Bronchial epithelial cell (primary cell): ENCODE results near the gene PRRT1. TPM values are rescaled to one million over a fixed set of nuclear protein-coding genes. Genes with fewer than 3 reads are reported as not detected.
"Not testable (repeated sequence)": the region's sequence is repeated elsewhere in the genome, so short reads cannot be mapped to it uniquely, and the experiment has no call there.

Source experiments
- DNase-seq: peaks from one replicate; pipeline ENCODE4 v3.0.0-alpha.2; 2010; ENCODE audit warnings: low read depth
- FAIRE-seq: peaks from 2 replicates; lab custom pipeline; 2011; peaks lifted over from hg19 to GRCh38; lab: Jason Lieb, UNC
- H3K27me3 ChIP-seq: 2 replicates; pipeline ENCODE4 v1.5.1; 2011; ENCODE audit warnings: low read length; ENCODE audit not compliant: control insufficient read depth, insufficient read depth
- H3K36me3 ChIP-seq: 2 replicates; pipeline ENCODE4 v1.5.1; 2011; ENCODE audit warnings: low read length; ENCODE audit not compliant: control insufficient read depth, insufficient read depth
- H3K4me3 ChIP-seq: 2 replicates; pipeline ENCODE4 v1.5.1; 2011; ENCODE audit warnings: mild to moderate bottlenecking, low read depth, low read length, control low read depth
- CTCF ChIP-seq: IDR thresholded peaks from 2 replicates; pipeline ENCODE4 v1.5.1; 2011; ENCODE audit warnings: mild to moderate bottlenecking, moderate library complexity, low read length, control low read depth, inconsistent platforms; ENCODE audit not compliant: insufficient read depth, severe bottlenecking
- total RNA-seq: library from RNA; depleted of rRNA; stranded (reverse); fragments of >200 nt; gene quantifications from 2 replicates; pipeline ENCODE4 v1.2.1, GENCODE V29; 2014

The PRRT1 gene
- total RNA-seq, 1 donor from 2014 or later: not detected

GRCh38 chr6:32195902-32196681 lies 44.4 kb upstream of the PRRT1 start:
- Histone ChIP-seq H3K4me3 (peak overlapping the region; percentile 54), H3K36me3 (no peaks in the 10 kb centered on the region), H3K27me3 (no peaks in the 10 kb centered on the region)
- peak; percentile 42 for DNase-seq
- TF ChIP-seq CTCF: no peak
- FAIRE-seq: no peak

GRCh38 chr6:32195652-32195901 lies 43.8 kb upstream of the PRRT1 start:
- peak; percentile 97 for DNase-seq
- no peak for FAIRE-seq
- Histone ChIP-seq H3K36me3 (no peaks in the 10 kb centered on the region), H3K27me3 (no peaks in the 10 kb centered on the region), H3K4me3 (peak overlapping the region; percentile 54)
- TF ChIP-seq CTCF: peak; percentile 53

GRCh38 chr6:32194825-32195651 lies 43.3 kb upstream of the PRRT1 start:
- TF ChIP-seq CTCF: peak; percentile 62
- peak; percentile 53 for DNase-seq
- FAIRE-seq: no peak
- H3K4me3 ChIP-seq: peak overlapping the region; percentile 36
- no peaks in the 10 kb centered on the region for H3K36me3 ChIP-seq
- no peaks in the 10 kb centered on the region for H3K27me3 ChIP-seq

- no peak for TF ChIP-seq CTCF
- H3K27me3 ChIP-seq: no peaks in the 10 kb centered on the region
- no peaks in the 10 kb centered on the region for H3K36me3 ChIP-seq
- H3K4me3 ChIP-seq: no peak overlapping the region
- DNase-seq: no peak
- no peak for FAIRE-seq
Observed at GRCh38 chr6:32194388-32194787, 42.6 kb upstream of the PRRT1 start.

GRCh38 chr6:32193096-32193495 lies 41.4 kb upstream of the PRRT1 start:
- not testable (repeated sequence) for H3K27me3 ChIP-seq, H3K36me3 ChIP-seq, H3K4me3 ChIP-seq, FAIRE-seq, DNase-seq

GRCh38 chr6:32192608-32193039 lies 40.9 kb upstream of the PRRT1 start, which contains the start of gene GPSM3:
TSS of gene GPSM3 (minus strand) at chr6:32192643. CDS start at chr6:32192513, 130 bp downstream.
- peak; percentile 47 for DNase-seq
- no peak within 1 kb of the TSS for H3K4me3 ChIP-seq
- TF ChIP-seq CTCF: no peak
- FAIRE-seq: no peak
- H3K27me3 ChIP-seq: no peaks in the 10 kb centered on the region
- peaks cover 2% of the 10 kb centered on the region for H3K36me3 ChIP-seq
